Measurements from ENCODE around the gene ZBBX.

Gene ZBBX

GRCh38 chr3:167361306-167361705 is 18.8 kb downstream of the ZBBX start:
- no peak for TF ChIP-seq CTCF (IDR thresholded peaks at IDR 0.05; ENCODE audit: control extremely low read depth, extremely low read depth, low read depth, missing control alignments)
- ChIA-PET CTCF (no interaction called here), POLR2A (no interaction called here)
- DNase-seq (ENCODE audit: extremely low spot score): no peak

GRCh38 chr3:167355446-167355845 is 24.7 kb downstream of the ZBBX start:
- POLR2A ChIA-PET: no interaction called here
- no peak for TF ChIP-seq CTCF (IDR thresholded peaks at IDR 0.05; ENCODE audit: control extremely low read depth, extremely low read depth, low read depth, missing control alignments)
- CTCF ChIA-PET: interaction anchor here (1.3 kb wide), 1 partner anchor 25 kb away, joined by 6 read pairs; the partner anchor contains the start of gene ZBBX
- DNase-seq (ENCODE audit: extremely low spot score): no peak

GRCh38 chr3:167354751-167355150 is 25.3 kb downstream of the ZBBX start:
- ChIA-PET CTCF (interaction anchor here (0.9 kb wide), 1 partner anchor 15 kb away, joined by 3 read pairs; no protein-coding TSS in a partner anchor), POLR2A (no interaction called here)
- no peak for TF ChIP-seq CTCF (IDR thresholded peaks at IDR 0.05; ENCODE audit: control extremely low read depth, extremely low read depth, low read depth, missing control alignments)
- DNase-seq (ENCODE audit: extremely low spot score): no peak

GRCh38 chr3:167350245-167350862 is 29.7 kb downstream of the ZBBX start:
- TF ChIP-seq CTCF (IDR thresholded peaks at IDR 0.05; ENCODE audit: control extremely low read depth, extremely low read depth, low read depth, missing control alignments): peak; percentile 43
- CTCF ChIA-PET: interaction anchor here (0.8 to 1.5 kb wide), 2 partner anchors 15 to 138 kb away, joined by 3 read pairs; no protein-coding TSS in a partner anchor
- DNase-seq (ENCODE audit: extremely low spot score): no peak
- POLR2A ChIA-PET: no interaction called here

GRCh38 chr3:167346171-167346570 is 33.9 kb downstream of the ZBBX start:
- DNase-seq (ENCODE audit: extremely low spot score): no peak
- TF ChIP-seq CTCF (IDR thresholded peaks at IDR 0.05; ENCODE audit: control extremely low read depth, extremely low read depth, low read depth, missing control alignments): no peak
- ChIA-PET CTCF (no interaction called here), POLR2A (no interaction called here)

GRCh38 chr3:167330993-167331785 is 48.9 kb downstream of the ZBBX start:
- DNase-seq (ENCODE audit: extremely low spot score): no peak
- CTCF ChIA-PET: no interaction called here

More at GRCh38 chr3:167330993-167331785, 48.9 kb downstream of the ZBBX start:
- POLR2A ChIA-PET: no interaction called here
- no peak for TF ChIP-seq CTCF (IDR thresholded peaks at IDR 0.05; ENCODE audit: control extremely low read depth, extremely low read depth, low read depth, missing control alignments)
